DMS53 treated with DMSO at 0.1 percent for 48 hours (cell line): Measurements from ENCODE around the gene CBLL2.
"Not testable (repeated sequence)": the region's sequence is repeated elsewhere in the genome, so short reads cannot be mapped to it uniquely, and the experiment has no call there.

Experiments used
- DNase-seq: peaks from one replicate; lab custom pipeline; 2025; ENCODE audit not compliant: unreplicated experiment; lab: John Stamatoyannopoulos, UW

The CBLL2 gene

GRCh38 chrX:22272613-22273012 is at the start of gene CBLL2:
Gene CBLL2 (plus strand): TSS chrX:22272913. CDS start chrX:22272992, 79 bp downstream.
- no peak for DNase-seq

GRCh38 chrX:22234380-22234779 is 38.3 kb upstream of the CBLL2 start:
- no peak for DNase-seq

- no peak for DNase-seq
These were observed 35.2 kb upstream of the CBLL2 start for GRCh38 chrX:22237479-22237878.

GRCh38 chrX:22246620-22247019 is 26.1 kb upstream of the CBLL2 start:
- no peak for DNase-seq

- DNase-seq = no peak
These were observed 25.5 kb upstream of the CBLL2 start for GRCh38 chrX:22247169-22247568.

GRCh38 chrX:22248401-22248800 is 24.3 kb upstream of the CBLL2 start:
- DNase-seq = no peak

GRCh38 chrX:22249371-22249770 is 23.3 kb upstream of the CBLL2 start:
- no peak for DNase-seq

- no peak for DNase-seq
These were observed 4.0 kb upstream of the CBLL2 start for GRCh38 chrX:22268706-22269105.

- no peak for DNase-seq
These were observed 1.1 kb downstream of the CBLL2 start for GRCh38 chrX:22273714-22274317.

GRCh38 chrX:22276781-22277180 is 4.1 kb downstream of the CBLL2 start:
- no peak for DNase-seq

GRCh38 chrX:22278375-22278774 is 5.7 kb downstream of the CBLL2 start:
- DNase-seq = no peak

- DNase-seq = not testable (repeated sequence)
These were observed 16.5 kb downstream of the CBLL2 start for GRCh38 chrX:22289209-22289608.

GRCh38 chrX:22296871-22297270 is 24.2 kb downstream of the CBLL2 start:
- no peak for DNase-seq

GRCh38 chrX:22300130-22300529 is 27.4 kb downstream of the CBLL2 start:
- DNase-seq = peak; percentile 88

GRCh38 chrX:22310779-22311178 is 38.1 kb downstream of the CBLL2 start:
- no peak for DNase-seq

- no peak for DNase-seq
These were observed 41.1 kb downstream of the CBLL2 start for GRCh38 chrX:22313766-22314165.

- DNase-seq = no peak
These were observed 41.5 kb downstream of the CBLL2 start for GRCh38 chrX:22314211-22314610.

GRCh38 chrX:22314692-22315091 is 42.0 kb downstream of the CBLL2 start:
- peak; percentile 9 for DNase-seq

- no peak for DNase-seq
These were observed 42.4 kb downstream of the CBLL2 start for GRCh38 chrX:22315151-22315550.

- no peak for DNase-seq
These were observed 47.6 kb downstream of the CBLL2 start for GRCh38 chrX:22320236-22320873.

GRCh38 chrX:22323541-22323940 is 50.8 kb downstream of the CBLL2 start:
- DNase-seq = no peak
